Subcutaneous abdominal adipose tissue (tissue), 5 donors: Measurements from ENCODE around the gene FZD10.

ENCODE experiments used
- H3K27ac ChIP-seq: one replicate; pipeline ENCODE4 v1.7.0; 2013; ENCODE audit warnings: low read depth, mild to moderate bottlenecking, inconsistent platforms, low read length, moderate library complexity
- H3K27me3 ChIP-seq, 5 donors: one replicate each; pipeline ENCODE4 v1.7.0; 2013; ENCODE audit warnings: low read length in 5 of 5, inconsistent platforms in 1 of 5; ENCODE audit not compliant: control insufficient read depth in 5 of 5, insufficient read depth in 4 of 5
- H3K36me3 ChIP-seq, 5 donors: one replicate each; pipeline ENCODE4 v1.7.0; 2013; ENCODE audit warnings: low read length in 5 of 5; ENCODE audit not compliant: control insufficient read depth in 5 of 5, insufficient read depth in 5 of 5
- H3K4me1 ChIP-seq, 5 donors: one replicate each; pipeline ENCODE4 v1.7.0; 2013; ENCODE audit warnings: low read length in 5 of 5, mild to moderate bottlenecking in 3 of 5, moderate library complexity in 1 of 5; ENCODE audit not compliant: control insufficient read depth in 5 of 5, insufficient read depth in 5 of 5
- H3K4me3 ChIP-seq, 5 donors: one replicate each; pipeline ENCODE4 v1.7.0; 2013; ENCODE audit warnings: low read length in 5 of 5, low read depth in 1 of 5
- H3K9ac ChIP-seq, 5 donors: one replicate each; pipeline ENCODE4 v1.7.0; 2013; ENCODE audit warnings: low read length in 5 of 5, mild to moderate bottlenecking in 4 of 5, moderate library complexity in 3 of 5
- H3K9me3 ChIP-seq, 5 donors: one replicate each; pipeline ENCODE4 v1.7.0; 2013; ENCODE audit warnings: low read length in 5 of 5; ENCODE audit not compliant: control insufficient read depth in 5 of 5
- donor health status: healthy.
- donor health status: healthy.
- donor health status: healthy.
- donor health status: healthy.
- donor health status: healthy.

The FZD10 gene

GRCh38 chr12:130121226-130122000 lies 40.9 kb upstream of the FZD10 start:
- peaks cover 0 to 22% (median 0%) of the 10 kb centered on the region in 5 donors for H3K27me3 ChIP-seq
- peak overlapping the region; percentile 5 for H3K27ac ChIP-seq
- H3K4me3 ChIP-seq = no peak overlapping the region
- peaks cover 4 to 52% (median 40%) of the 10 kb centered on the region in 5 donors for H3K4me1 ChIP-seq
- H3K9ac ChIP-seq = no peak overlapping the region
- H3K9me3 ChIP-seq = no peaks in the 10 kb centered on the region
- no peaks in the 10 kb centered on the region for H3K36me3 ChIP-seq

DNA sequence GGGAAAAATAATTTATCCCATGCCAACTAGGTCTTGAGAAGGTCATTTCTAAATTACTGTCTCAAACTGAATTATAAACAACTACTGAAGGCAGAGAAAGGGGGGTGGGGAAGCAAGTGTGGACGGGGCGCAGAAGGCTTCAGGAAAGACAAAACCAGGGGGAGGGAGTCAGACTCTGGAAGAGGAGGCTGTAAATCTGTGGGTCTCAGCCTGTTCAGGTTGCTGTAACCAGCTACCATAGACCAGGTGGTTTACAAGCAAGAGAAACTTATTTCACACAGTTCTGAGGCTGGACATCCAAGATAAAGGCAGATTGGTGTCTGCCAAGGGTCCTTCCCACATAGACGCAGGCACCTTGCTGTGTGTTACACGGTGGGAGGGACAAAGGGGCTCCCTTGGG lies 39.9 kb upstream of the FZD10 start:
- Histone ChIP-seq H3K4me3 (no peak overlapping the region), H3K4me1 (peaks cover 4 to 60% (median 39%) of the 10 kb centered on the region in 5 donors), H3K36me3 (no peaks in the 10 kb centered on the region), H3K27ac (no peak overlapping the region), H3K9ac (no peak overlapping the region), H3K27me3 (peaks cover 0 to 22% (median 0%) of the 10 kb centered on the region in 5 donors), H3K9me3 (no peaks in the 10 kb centered on the region)

DNA sequence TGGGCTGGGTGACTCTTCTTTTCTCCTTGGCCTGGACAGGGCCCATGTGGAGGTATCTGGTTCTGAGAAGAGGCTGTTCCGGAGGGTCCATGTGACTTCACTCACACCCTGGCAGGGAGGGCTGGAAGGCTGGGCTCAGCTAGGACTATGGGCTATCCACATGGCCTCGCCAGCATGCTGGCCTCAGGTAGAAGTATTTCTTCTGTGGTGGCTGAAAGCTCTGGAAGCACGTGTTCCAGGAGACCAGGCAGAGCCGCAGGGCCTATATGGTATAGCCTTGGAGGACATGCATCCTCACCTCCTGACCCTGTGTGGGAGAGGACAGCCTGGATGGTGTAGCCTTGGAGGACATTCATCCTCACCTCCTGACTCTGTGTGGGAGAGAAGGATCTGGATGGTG lies 38.2 kb upstream of the FZD10 start:
- Histone ChIP-seq H3K36me3 (no peaks in the 10 kb centered on the region), H3K27me3 (peaks cover 0 to 35% (median 2%) of the 10 kb centered on the region in 5 donors), H3K9ac (no peak overlapping the region), H3K27ac (no peak overlapping the region), H3K9me3 (peaks cover 0 to 3% (median 3%) of the 10 kb centered on the region in 5 donors), H3K4me3 (no peak overlapping the region), H3K4me1 (peaks cover 9 to 65% (median 40%) of the 10 kb centered on the region in 5 donors)

GRCh38 chr12:130124605-130125244 lies 37.5 kb upstream of the FZD10 start:
- Histone ChIP-seq H3K36me3 (no peaks in the 10 kb centered on the region), H3K9ac (no peak overlapping the region), H3K4me3 (no peak overlapping the region), H3K4me1 (peaks cover 9 to 65% (median 39%) of the 10 kb centered on the region in 5 donors), H3K27ac (no peak overlapping the region), H3K9me3 (peaks cover 0 to 7% (median 5%) of the 10 kb centered on the region in 5 donors), H3K27me3 (peaks cover 0 to 30% (median 2%) of the 10 kb centered on the region in 5 donors)

DNA sequence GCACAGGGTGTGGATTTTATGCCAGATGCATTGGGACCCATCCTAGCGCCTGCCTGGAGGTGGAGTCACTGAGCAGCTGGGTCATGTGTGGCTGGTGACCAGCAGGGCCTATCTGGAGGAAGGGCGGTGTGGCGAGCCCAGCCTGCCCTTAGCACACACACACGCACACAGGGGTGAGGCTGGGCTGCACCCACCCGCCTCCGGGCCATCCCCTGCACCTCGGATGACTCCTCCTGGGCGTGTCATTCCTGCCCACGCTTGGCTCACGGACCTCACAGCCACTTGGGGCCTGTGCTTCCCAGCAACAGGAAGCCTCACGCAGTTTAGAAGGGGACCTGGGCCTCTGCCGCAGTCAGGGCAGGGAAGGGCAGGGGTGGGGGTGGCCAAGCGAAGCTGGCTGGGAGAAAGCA lies 36.2 kb upstream of the FZD10 start:
- peaks cover 0 to 7% (median 5%) of the 10 kb centered on the region in 5 donors for H3K9me3 ChIP-seq

GRCh38 chr12:130127532-130127911 lies 34.7 kb upstream of the FZD10 start:
- Histone ChIP-seq H3K9ac (no peak overlapping the region), H3K9me3 (peaks cover 0 to 7% (median 5%) of the 10 kb centered on the region in 5 donors), H3K4me3 (no peak overlapping the region), H3K36me3 (no peaks in the 10 kb centered on the region), H3K27ac (no peak overlapping the region), H3K4me1 (peaks cover 5 to 46% (median 22%) of the 10 kb centered on the region in 5 donors), H3K27me3 (peaks cover 0 to 28% (median 4%) of the 10 kb centered on the region in 5 donors)

More for the DNA sequence above, 36.2 kb upstream of the FZD10 start:
- Histone ChIP-seq H3K4me1 (peaks cover 5 to 59% (median 27%) of the 10 kb centered on the region in 5 donors), H3K27me3 (peaks cover 0 to 22% (median 0%) of the 10 kb centered on the region in 5 donors), H3K36me3 (no peaks in the 10 kb centered on the region), H3K27ac (no peak overlapping the region), H3K4me3 (no peak overlapping the region), H3K9ac (no peak overlapping the region)

- Histone ChIP-seq H3K9me3 (peaks cover 0 to 7% (median 5%) of the 10 kb centered on the region in 5 donors), H3K27ac (peak overlapping the region; percentile 50), H3K27me3 (peaks cover 0 to 35% (median 6%) of the 10 kb centered on the region in 5 donors), H3K4me1 (peaks cover 5 to 40% (median 18%) of the 10 kb centered on the region in 5 donors), H3K4me3 (no peak overlapping the region), H3K9ac (peak overlapping the region in 1 of 5 donors; percentile 73), H3K36me3 (no peaks in the 10 kb centered on the region)
These were observed 34.1 kb upstream of the FZD10 start for GRCh38 chr12:130127912-130128789.

DNA sequence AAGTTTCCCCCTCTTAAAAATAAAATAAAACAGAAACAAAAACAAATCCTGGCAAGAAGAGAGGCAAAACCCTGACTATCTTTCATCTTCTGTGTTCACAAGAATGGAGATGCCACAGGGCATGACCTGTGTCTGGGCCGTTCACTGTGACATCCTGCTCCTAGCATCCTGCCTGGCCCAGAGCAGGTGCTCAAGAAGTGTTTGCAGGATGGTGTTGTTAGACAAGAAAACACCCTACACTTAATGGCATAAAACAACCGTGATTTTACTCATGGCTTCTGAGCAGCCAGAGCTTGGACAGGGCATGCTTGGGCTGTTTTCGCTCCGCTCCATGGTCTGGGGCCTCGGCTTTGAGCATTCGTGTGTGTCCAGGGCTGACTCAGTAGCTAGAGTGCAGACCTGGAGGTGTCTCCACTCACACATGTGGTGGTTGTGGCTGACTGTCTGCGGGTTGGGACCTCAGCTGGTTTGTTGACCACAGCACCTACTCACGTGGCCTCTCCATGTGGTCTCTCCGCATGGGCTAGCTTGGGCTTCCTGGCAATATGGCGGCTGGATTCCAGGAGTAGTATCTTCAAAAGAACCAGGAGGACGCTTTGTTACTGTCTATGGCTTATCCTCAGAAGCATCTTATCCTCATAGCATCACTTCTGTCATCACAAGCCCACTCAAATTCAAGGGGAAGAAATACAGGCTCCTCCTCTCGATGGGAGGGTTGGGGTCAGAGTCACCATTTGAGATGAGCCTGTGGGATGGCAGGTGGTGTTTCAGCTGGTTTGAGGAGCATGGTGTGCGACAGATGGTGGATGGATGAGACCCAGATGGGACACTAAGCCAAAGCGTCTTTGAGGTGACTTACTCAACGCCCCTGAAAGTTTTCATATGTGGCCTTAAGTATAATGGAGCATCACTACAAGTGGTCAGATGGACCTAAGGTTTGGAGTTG lies 33.2 kb upstream of the FZD10 start:
- Histone ChIP-seq H3K9ac (no peak overlapping the region), H3K9me3 (peaks cover 0 to 7% (median 5%) of the 10 kb centered on the region in 5 donors), H3K36me3 (no peaks in the 10 kb centered on the region), H3K4me3 (no peak overlapping the region), H3K4me1 (peaks cover 5 to 38% (median 18%) of the 10 kb centered on the region in 5 donors), H3K27me3 (peaks cover 6 to 37% (median 14%) of the 10 kb centered on the region in 5 donors), H3K27ac (no peak overlapping the region)

DNA sequence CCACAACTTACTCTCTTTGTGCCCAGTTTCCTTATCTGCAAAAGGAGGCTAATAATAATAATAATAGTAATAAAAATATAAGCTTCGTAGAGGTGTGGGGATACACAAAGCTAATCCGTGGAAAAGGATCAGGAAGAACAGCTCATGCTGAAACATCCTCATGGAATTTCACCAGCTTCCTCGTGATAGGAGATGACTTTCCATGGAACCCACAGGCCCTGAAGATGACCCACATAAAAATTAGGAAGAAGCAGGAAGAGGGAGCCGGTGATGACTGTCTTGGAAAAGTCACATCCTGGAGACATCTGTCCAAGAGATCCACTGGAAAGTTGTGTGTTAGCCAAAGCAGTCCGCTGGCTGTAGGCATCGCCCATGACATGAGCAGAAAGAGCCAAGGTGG lies 31.9 kb upstream of the FZD10 start:
- Histone ChIP-seq H3K27ac (no peak overlapping the region), H3K27me3 (peaks cover 6 to 35% (median 14%) of the 10 kb centered on the region in 5 donors), H3K9ac (no peak overlapping the region), H3K36me3 (no peaks in the 10 kb centered on the region), H3K4me1 (peaks cover 5 to 38% (median 18%) of the 10 kb centered on the region in 5 donors), H3K4me3 (no peak overlapping the region), H3K9me3 (peaks cover 0 to 7% (median 5%) of the 10 kb centered on the region in 5 donors)
